Stimulated activated CD4-positive, alpha-beta T cell treated with anti-CD3 and anti-CD28 coated beads, Interleukin-1b, Interleukin-23, amount 100 ng/mL, for 1 hour (primary cell): ENCODE measurements around the gene CPT1B.

Source experiments
- DNase-seq, 2 donors: peaks; one replicate each; pipeline ENCODE4 v3.0.0-alpha.2; 2020; ENCODE audit warnings: low read depth in 2 of 2

CPT1B gene

GRCh38 chr22:50569896-50570535 lies 8.2 kb downstream of the CPT1B start:
- no peak for DNase-seq

GRCh38 chr22:50569041-50569459 lies 9.2 kb downstream of the CPT1B start:
- no peak for DNase-seq

DNA sequence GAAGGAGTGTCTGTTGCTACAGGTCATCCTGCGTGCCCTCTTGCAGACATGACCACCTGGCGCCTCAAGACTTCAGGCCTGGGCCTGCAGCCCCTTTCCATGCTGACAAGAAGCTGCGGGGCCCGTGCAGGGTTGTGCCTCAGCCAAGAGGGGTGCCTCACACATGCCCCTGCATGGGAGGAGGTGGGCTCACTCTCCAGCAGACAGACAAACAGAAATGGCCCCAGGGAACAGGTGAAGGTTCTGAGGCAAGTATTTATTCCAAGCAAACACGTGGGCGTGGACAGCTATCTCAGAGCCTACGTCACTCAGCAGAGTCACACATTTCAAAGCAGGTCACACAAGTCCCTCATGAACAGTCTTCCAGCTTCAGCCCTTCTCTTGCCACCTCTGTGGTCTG lies 9.6 kb downstream of the CPT1B start:
- no peak for DNase-seq

DNA sequence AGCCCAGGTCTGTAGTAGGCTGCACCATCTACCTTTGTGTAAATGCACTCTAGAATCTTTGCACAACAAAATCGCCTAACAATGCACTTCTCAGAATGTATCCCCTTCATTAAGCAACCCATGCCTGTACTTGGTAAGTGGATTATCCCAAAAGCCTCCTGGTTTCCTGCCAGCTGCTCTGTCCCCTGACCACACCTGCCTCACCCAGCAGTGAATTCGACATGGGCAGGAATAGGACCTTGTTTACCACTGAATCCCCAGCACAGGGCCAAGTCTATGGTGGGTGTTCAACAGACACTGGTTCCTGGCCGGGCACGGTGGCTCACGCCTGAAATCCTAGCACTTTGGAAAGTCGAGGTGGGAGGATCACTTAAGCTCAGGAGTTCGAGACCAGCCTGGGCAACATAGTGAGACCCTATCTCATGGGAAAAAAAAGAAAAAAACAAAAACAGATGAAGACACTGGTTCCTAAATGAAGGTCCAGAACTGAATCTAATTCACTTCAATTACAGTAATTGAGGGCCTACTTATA lies 10.4 kb downstream of the CPT1B start:
- no peak for DNase-seq

DNA sequence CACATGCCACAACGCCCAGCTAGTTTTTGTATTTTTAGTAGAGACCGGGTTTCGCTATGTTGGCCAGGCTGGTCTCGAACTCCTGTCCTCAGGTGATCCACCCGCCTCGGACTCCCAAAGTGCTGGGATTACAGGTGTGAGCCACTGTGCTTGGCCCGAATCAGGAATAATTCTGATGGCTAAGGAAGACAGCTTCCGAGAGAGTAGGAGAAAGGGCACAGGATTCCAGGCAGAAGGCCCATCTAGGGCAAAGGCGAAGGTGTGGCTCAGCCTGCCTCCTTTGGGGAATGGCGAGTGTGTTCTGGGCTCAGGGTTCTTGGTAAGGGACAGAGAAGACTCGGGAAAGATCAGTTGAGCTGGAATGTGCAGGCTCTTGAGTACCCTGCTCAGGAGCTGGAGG lies 13.9 kb downstream of the CPT1B start:
- no peak for DNase-seq

DNA sequence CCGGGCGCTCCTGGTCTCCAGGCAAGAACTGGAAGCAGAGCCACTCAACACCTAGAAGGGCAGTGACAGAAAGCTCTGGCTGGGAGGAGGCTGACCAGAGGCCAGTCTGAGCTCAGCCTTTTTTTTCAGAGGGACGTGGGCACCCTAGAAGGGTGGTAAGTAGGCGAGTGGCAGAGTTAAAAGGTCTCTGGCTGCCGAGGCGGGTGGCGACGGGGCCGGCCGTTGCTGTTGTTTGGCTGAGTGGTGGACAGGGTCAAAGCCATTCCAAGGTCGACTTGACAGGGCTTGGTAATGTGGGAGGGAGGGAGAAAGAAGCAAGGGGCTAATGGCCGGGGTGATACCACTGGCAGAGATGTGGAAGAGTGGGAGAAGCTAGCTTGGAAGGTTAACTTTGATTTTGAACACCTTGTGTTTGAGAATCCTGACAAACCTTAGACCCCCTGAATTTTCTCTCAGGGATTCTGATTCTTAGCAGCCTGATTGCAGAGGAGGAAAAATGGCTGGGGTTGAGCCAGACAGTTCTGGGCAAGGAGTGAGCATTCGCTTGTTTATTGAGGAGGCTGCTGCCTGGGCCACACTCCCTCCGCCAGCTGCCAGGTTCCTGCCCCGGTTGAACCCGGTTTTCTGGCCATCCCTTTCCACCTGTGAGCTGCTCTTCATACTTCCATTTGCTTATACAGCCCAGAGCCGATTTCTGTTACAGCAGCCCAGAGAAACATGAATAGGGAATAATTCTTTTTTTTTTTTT lies 14.6 kb downstream of the CPT1B start:
- no peak for DNase-seq

- peak; percentile 94 to 96 for DNase-seq
Observed at GRCh38 chr22:50562523-50563412, 15.5 kb downstream of the CPT1B start, which contains the start of gene SYCE3. TSS of gene SYCE3 (minus strand) at chr22:50562919. CDS start at chr22:50556405, 6,514 bp downstream.

GRCh38 chr22:50561401-50562358 lies 16.5 kb downstream of the CPT1B start:
- no peak for DNase-seq

- no peak for DNase-seq
Observed at GRCh38 chr22:50560034-50560433, 18.2 kb downstream of the CPT1B start.

- no peak for DNase-seq
Observed at GRCh38 chr22:50556703-50557102, 21.5 kb downstream of the CPT1B start.

DNA sequence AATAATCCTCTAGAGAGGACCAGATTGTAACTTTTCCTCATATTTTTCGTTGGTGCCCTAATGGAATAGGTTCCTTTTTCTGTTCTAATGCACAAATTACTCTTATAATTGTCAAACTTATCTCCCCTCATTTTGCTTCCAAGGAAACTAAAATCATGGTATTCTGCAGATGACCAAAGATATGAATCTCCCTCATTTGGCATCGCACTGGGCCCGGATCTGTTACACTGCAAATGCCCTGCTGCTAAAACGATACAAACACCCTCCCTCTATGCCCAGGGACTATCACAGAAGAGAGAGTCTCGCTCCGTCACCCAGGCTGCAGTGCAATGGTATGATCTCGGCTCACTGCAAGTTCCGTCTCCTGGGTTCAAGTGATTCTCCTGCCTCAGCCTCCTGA lies 24.9 kb downstream of the CPT1B start:
- no peak for DNase-seq

GRCh38 chr22:50551160-50551752 lies 27.0 kb downstream of the CPT1B start:
- DNase-seq: no peak

DNA sequence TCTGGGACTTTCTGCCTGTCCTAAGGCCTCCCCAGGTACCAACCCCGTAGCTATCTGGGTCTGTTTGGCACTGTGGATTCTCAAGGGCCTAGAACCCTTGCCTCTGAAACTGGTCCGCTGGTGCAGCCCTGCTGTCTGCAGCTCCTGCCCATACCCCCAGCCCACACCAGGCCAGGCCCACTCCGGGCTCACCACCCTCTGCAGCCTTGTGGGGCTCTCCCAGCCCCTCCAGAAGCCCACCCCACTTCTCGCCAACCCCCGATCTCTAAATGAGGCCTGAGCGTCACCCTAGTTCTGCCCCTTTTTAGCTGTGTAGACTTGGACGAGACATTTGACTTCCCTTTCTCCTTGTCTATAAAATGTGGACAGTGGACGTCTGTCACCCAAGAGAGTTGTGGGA lies 27.8 kb downstream of the CPT1B start:
- no peak for DNase-seq

GRCh38 chr22:50548921-50549790 lies 29.1 kb downstream of the CPT1B start:
- no peak for DNase-seq

GRCh38 chr22:50548040-50548920 lies 29.9 kb downstream of the CPT1B start:
- DNase-seq: no peak

DNA sequence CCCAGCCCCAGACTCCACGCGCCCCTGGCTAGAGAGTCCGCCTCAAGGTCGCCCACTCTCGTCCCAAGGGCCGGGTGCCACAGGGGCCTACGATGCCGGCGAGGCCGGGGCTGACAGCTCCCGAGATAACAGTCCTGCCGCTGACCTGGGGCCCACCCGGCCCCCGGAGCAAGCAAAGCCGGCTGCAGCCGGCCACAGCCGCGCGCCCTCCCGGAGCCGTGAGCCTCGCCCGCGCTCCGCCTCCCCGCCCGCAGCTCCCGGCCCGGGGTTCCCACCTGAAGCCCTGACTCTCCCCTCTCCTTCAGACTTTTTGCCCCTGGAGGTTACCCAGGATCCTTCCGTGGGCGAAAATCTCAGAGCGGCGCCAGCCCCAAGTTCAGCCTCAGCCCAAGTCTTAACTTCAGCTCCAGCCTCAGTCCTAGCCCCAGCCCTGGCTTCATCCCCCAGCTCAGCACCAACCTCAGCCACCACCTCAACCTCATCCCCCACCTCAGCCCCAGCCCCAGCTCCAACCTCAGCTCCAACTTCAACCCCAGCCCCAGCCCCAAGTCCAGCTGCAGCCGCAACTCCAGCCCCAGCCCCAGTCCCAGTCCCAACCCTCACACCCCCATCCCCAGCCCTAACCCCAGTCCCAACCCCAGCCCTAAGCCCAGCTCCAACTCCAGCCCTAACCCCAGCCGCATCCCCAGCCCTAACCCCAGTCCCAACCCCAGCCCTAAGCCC lies 30.8 kb downstream of the CPT1B start:
- DNase-seq: no peak

GRCh38 chr22:50546326-50547262 lies 31.6 kb downstream of the CPT1B start:
- DNase-seq: no peak
